WI38 (cell line): ENCODE data around the gene MYB.
A peak's percentile ranks its signal among the peaks of the same experiment; 100 is the strongest.

Experiments
- H3K4me3 ChIP-seq: 2 replicates; pipeline ENCODE4 v1.5.1; 2011; ENCODE audit warnings: low read depth, mild to moderate bottlenecking, control low read depth, low read length
- CTCF ChIP-seq: IDR thresholded peaks from 2 replicates; pipeline ENCODE4 v1.5.1; 2012; ENCODE audit warnings: low read depth, mild to moderate bottlenecking, control low read depth, low read length

The MYB gene

DNA sequence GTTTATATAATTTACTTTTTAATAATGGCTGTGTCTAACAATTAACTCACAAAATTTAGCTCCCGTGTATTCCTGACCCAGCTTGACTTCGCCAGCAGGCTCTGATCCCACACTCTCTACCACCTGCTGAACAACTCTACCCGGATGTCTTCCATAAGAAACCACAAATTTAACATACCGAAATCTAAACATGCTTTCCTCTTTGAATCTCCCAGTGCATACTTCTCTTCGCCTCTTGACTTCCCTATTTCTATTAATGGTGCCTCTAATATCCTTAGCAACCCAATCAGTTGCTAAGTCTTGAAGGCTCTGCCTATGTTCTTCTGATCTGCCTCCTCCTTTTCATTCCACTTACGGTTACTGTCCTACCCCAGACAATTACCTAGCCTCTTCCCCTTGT lies 4.6 kb upstream of the MYB start:
- no peak overlapping the region for H3K4me3 ChIP-seq
- no peak for TF ChIP-seq CTCF

DNA sequence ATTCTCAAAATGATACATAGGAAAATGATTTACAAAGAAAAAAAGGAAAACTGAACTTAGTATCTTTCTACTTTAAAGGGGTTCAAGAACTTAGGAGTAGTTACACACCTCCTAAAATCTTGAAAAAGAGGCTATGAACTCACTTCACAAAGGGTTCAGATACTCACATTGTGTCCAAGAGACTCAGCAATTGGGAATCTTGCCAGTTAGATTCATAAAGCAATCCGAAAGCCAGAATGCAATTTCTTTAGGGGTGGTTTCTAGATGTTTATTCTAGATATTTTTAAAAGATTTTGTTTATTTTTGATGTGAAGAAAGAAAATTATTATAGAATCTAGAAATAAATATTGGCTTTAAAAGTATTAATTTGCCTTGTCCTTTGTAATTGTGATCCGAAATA lies 1.7 kb upstream of the MYB start:
- no peak overlapping the region for H3K4me3 ChIP-seq
- no peak for TF ChIP-seq CTCF

DNA sequence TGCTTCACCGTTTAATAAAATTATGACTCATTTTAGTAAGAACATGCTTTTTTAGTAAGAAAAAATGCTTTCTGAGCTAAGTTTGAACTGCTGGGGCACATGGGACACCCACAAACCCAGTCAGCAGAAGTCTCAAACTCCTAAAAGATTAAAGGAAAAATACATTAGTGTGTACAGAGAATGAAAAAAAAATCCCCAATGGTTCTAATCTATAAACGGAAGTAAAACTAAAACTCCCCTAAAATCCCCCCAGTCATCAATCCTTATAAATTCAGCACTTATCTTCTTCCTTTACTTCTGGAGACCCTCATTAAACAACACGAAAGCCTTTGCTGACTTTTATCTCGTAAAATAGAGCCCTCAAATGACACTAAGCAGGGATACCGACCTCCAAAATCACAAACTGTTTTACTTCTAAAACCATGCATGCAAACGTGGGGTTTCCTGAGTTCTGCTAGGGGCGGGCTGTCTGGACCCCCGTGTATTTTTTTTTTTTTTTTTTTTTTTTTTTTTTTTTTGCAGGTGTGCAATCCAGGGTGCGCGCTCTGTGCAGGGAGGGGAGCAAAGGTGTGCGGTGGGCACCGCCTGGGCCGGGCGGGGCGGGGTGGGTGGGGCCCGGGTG lies 1.1 kb upstream of the MYB start:
- TF ChIP-seq CTCF = no peak
- H3K4me3 ChIP-seq = no peak overlapping the region

DNA sequence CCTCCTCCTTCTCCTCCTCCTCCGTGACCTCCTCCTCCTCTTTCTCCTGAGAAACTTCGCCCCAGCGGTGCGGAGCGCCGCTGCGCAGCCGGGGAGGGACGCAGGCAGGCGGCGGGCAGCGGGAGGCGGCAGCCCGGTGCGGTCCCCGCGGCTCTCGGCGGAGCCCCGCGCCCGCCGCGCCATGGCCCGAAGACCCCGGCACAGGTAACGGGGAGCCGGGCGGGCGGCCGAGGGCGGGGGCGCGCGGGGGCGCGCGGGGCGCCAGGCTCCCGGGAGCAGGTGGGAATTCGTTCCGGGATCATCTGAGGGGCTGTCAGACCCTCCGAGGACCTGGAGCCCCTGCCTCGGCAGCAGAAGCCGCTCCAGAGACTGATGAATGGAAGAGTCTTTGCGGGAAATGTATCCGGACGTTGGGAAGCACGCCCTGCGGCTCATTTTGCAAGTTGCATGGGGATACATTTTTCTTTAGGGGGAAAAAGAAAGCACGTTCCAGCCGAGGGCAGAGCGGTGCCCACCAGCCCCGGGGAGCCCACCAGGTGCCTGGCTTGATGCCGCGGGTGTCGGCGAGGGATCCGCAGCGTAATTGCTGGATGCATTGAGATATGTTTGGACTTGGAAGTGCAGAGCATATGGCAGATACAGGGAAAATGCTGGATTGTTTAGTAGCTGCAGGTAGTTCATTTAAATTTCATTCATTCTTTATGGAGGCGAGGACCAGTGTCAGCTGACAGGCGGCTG lies 394 bp downstream of the MYB start:
- no peak for TF ChIP-seq CTCF
- peak overlapping the region; percentile 53 for H3K4me3 ChIP-seq

GRCh38 chr6:135182071-135183001 lies 1.2 kb downstream of the MYB start:
- no peak for TF ChIP-seq CTCF
- H3K4me3 ChIP-seq = peak overlapping the region; percentile 53

DNA sequence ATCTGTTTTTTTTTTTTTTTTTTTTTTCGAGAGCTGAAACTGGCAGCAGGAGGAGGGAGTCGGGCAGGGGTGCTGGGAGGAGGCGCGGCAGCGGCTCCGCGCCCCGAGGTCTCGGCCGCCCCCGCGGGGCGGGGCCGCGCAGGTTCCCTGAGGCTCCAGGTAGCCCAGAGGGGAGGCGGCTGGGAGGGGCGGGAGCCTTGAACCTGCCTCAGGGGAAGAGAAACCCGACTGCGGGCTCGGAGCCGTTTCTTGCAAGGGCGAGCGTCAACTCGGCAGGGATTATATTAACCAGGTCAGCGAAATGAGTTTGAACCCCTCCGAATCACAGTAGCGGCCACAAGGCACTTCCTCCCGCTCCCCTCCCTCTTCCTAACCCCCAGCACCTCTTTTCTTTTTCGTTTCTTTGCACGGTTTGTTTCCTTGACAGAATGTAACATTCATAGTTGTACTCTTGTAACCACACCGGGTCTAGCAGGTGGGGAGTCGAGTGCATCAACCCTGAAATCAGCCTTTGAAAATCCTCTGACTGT lies 2.0 kb downstream of the MYB start:
- H3K4me3 ChIP-seq = no peak overlapping the region

More for the DNA sequence above, 2.0 kb downstream of the MYB start:
- TF ChIP-seq CTCF = no peak
